ENCODE results near the gene CYP27B1. TPM values are rescaled to one million over a fixed set of nuclear protein-coding genes. Genes with fewer than 3 reads are reported as not detected.

Gene CYP27B1
- total RNA-seq, 2 experiments from 2014 or later, result 6.9 to 7.1 TPM

DNA sequence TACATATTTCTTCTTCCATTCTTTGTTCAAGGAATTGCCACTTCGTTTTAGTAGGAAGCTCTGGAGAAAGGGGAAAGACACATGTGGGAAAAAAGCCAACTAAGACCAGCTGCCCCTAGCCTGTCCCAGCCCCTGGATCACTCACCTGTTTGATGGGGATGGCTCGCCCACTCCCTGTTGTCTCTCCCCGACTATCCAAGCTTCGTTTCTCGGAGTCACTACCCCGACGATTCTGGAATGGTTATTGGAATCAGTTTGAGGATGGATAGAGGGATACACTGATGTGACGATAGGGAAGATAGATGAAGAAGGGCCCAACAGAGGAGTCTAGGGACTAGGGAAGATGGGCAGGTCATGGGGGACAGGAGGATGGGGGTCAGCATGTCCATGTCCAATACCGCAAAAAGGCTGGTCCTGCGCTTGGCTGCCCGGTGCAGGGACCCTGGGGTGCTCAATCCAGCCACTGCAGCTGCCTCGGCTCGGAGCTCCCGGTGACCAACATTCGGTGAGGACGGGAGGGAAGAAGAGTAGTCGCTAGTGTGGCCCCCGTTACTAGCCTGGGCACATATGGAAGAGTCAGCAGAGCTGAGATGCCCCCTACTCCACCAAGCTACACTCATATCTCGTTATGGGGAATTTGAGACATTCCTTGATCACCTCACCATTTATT, 35.3 kb downstream of the CYP27B1 start:
- POLR2A ChIA-PET, result no interaction called here
- Histone ChIP-seq H2AFZ (ENCODE audit: low read length) (no peak overlapping the region), H3K4me3 (ENCODE audit: low read depth, low read length, poor library complexity, severe bottlenecking) (no peak overlapping the region), H3K36me3 (ENCODE audit: insufficient read depth, low read length) (peaks cover 70% of the 10 kb centered on the region), H3K9me3 (ENCODE audit: low read length) (no peaks in the 10 kb centered on the region), H3K27ac (ENCODE audit: low read depth, low read length, poor library complexity, severe bottlenecking) (no peak overlapping the region), H3K79me2 (ENCODE audit: insufficient read depth, low read depth, low read length) (no peaks in the 10 kb centered on the region), H4K20me1 (ENCODE audit: insufficient read depth, low read length) (no peaks in the 10 kb centered on the region), H3K4me1 (ENCODE audit: insufficient read depth, low read length, poor library complexity, severe bottlenecking) (no peaks in the 10 kb centered on the region), H3K9me2 (ENCODE audit: insufficient read depth, low read length) (no peaks in the 10 kb centered on the region), H3K4me2 (ENCODE audit: low read length) (no peak overlapping the region)
- DNase-seq (ENCODE audit: low spot score), result no peak
- CTCF ChIA-PET (ENCODE audit: unreplicated experiment), result no interaction called here
- no TSS peak for BruUV-seq (replicated peaks)
- no peak for TF ChIP-seq EZH2phosphoT487 (IDR thresholded peaks at IDR 0.05; ENCODE audit: borderline replicate concordance, low read depth, low read length)
- TF ChIP-seq, protein P1, sequence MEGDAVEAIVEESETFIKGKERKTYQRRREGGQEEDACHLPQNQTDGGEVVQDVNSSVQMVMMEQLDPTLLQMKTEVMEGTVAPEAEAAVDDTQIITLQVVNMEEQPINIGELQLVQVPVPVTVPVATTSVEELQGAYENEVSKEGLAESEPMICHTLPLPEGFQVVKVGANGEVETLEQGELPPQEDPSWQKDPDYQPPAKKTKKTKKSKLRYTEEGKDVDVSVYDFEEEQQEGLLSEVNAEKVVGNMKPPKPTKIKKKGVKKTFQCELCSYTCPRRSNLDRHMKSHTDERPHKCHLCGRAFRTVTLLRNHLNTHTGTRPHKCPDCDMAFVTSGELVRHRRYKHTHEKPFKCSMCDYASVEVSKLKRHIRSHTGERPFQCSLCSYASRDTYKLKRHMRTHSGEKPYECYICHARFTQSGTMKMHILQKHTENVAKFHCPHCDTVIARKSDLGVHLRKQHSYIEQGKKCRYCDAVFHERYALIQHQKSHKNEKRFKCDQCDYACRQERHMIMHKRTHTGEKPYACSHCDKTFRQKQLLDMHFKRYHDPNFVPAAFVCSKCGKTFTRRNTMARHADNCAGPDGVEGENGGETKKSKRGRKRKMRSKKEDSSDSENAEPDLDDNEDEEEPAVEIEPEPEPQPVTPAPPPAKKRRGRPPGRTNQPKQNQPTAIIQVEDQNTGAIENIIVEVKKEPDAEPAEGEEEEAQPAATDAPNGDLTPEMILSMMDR (conservative IDR thresholded peaks at IDR 0.05; ENCODE audit: low read length), result no peak
- intact Hi-C loops (cut with micrococcal nuclease; ENCODE audit: unreplicated experiment), result no loop called here

DNA sequence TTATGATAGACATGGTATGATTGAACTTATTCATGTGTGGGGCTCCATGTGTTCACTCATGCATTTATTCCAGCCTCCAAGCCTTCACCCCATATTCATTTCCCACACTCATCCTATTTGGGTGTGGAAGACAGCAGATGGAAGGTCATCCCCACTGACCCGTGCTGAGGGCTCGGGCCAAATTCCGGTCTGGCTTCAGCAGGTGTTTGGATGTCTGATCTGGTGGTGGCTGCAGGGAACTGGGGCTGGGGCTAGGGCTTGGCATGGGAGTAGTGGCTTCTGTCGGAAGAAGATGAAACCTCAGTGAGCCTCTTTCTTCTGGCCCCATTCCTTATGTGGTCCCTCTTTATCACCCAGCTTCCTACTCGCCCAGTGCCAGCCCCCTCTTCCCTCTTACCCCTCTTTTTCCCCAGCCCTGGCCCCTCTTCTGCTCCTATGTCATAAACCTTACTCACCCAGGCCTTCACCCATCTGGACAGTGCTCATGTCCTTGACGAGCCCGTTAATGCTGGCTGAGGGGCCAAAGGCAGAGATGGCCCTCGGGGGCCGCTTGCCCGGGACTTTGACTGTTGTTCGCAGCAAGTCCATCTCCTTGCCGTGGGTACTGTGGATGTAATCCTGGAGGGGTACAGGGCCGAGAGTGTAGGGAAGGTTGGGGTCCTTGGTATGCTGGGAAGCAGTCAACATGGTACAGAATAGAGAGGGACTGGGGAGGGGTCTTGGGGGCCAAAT, 36.4 kb downstream of the CYP27B1 start:
- Histone ChIP-seq H3K27ac (ENCODE audit: low read depth, low read length, poor library complexity, severe bottlenecking) (no peak overlapping the region), H2AFZ (ENCODE audit: low read length) (no peak overlapping the region), H3K36me3 (ENCODE audit: insufficient read depth, low read length) (peaks cover 77% of the 10 kb centered on the region), H3K9me2 (ENCODE audit: insufficient read depth, low read length) (no peaks in the 10 kb centered on the region), H3K4me3 (ENCODE audit: low read depth, low read length, poor library complexity, severe bottlenecking) (no peak overlapping the region), H3K4me1 (ENCODE audit: insufficient read depth, low read length, poor library complexity, severe bottlenecking) (no peaks in the 10 kb centered on the region), H3K79me2 (ENCODE audit: insufficient read depth, low read depth, low read length) (no peaks in the 10 kb centered on the region), H4K20me1 (ENCODE audit: insufficient read depth, low read length) (no peaks in the 10 kb centered on the region), H3K4me2 (ENCODE audit: low read length) (no peak overlapping the region), H3K9me3 (ENCODE audit: low read length) (no peaks in the 10 kb centered on the region)
- intact Hi-C loops (cut with micrococcal nuclease; ENCODE audit: unreplicated experiment), result no loop called here
- BruUV-seq (replicated peaks), result no TSS peak
- TF ChIP-seq, protein P1 (conservative IDR thresholded peaks at IDR 0.05; ENCODE audit: low read length), result no peak
- no peak for DNase-seq (ENCODE audit: low spot score)
- ChIA-PET POLR2A (no interaction called here), CTCF (ENCODE audit: unreplicated experiment) (no interaction called here)

DNA sequence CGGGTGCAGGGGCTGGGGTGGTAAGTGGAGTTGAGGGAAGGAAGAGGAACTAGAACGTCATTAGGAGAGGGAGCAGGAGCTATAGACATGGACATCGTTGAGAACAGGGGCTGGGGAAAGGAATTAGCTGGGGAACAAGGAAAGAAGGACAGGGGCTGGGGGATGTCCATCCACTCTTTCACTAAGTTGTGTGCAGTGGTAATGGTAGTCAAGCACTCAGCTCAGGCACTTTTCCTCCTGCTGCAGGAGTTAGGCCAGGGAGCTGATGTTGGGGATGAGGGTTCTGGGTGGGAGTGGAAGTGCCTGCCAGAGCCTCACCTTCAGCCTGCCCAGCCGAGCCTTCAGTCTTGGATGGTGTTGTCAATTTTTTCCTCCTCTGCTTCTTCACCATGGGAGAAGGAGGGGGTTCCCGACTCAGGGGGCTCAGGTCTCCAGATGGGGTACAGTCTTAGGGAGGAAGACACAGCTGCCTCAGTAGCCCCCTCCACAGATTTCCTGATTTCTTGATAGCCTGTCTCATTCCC, 37.5 kb downstream of the CYP27B1 start:
- H3K36me3 ChIP-seq (ENCODE audit: insufficient read depth, low read length), result peaks cover 73% of the 10 kb centered on the region
- ChIA-PET CTCF (ENCODE audit: unreplicated experiment) (no interaction called here), POLR2A (no interaction called here)
- no peak overlapping the region for H2AFZ ChIP-seq (ENCODE audit: low read length)
- no TSS peak for BruUV-seq (replicated peaks)
- TF ChIP-seq, protein P1 (conservative IDR thresholded peaks at IDR 0.05; ENCODE audit: low read length), result no peak
- no peak for TF ChIP-seq EZH2phosphoT487 (IDR thresholded peaks at IDR 0.05; ENCODE audit: borderline replicate concordance, low read depth, low read length)
- no peaks in the 10 kb centered on the region for H4K20me1 ChIP-seq (ENCODE audit: insufficient read depth, low read length)
- H3K9me2 ChIP-seq (ENCODE audit: insufficient read depth, low read length), result no peaks in the 10 kb centered on the region
- no peak for DNase-seq (ENCODE audit: low spot score)
- intact Hi-C loops (cut with micrococcal nuclease; ENCODE audit: unreplicated experiment), result no loop called here
- H3K4me1 ChIP-seq (ENCODE audit: insufficient read depth, low read length, poor library complexity, severe bottlenecking), result peaks cover 8% of the 10 kb centered on the region
- no peak overlapping the region for H3K27ac ChIP-seq (ENCODE audit: low read depth, low read length, poor library complexity, severe bottlenecking)
- no peaks in the 10 kb centered on the region for H3K79me2 ChIP-seq (ENCODE audit: insufficient read depth, low read depth, low read length)
- no peaks in the 10 kb centered on the region for H3K9me3 ChIP-seq (ENCODE audit: low read length)
- H3K4me3 ChIP-seq (ENCODE audit: low read depth, low read length, poor library complexity, severe bottlenecking), result no peak overlapping the region
- H3K4me2 ChIP-seq (ENCODE audit: low read length), result no peak overlapping the region
